ENCODE measurements around the gene NAT10. TPM values are rescaled to one million over a fixed set of nuclear protein-coding genes. Genes with fewer than 3 reads are reported as not detected.

The NAT10 gene
- total RNA-seq, 4 donors from 2014 or later: 19.9 to 27.2 (median 20.6) TPM

DNA sequence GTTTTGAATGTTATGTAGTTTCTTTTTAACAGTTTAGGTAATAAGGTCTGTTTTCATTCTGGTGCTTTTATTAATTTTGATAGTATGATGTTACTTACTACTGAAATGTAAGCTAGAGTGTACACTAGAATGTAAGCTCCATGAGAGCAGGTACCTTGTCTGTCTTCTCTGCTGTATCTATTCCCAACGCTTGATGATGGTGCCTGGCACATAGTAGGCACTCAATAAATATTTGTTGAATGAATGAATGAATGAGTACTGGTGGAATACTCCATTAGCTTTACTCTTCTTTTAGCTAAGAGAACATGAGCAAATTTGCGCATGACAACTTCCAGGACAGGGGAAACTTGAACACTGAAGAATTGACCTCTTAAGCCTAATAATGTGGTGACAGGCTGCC is 6.6 kb upstream of the NAT10 start:
- 94% methylated on average over 2 of the region's 2 CpGs for WGBS
- DNase-seq (ENCODE audit: extremely low spot score): no peak
- no peaks in the 10 kb centered on the region for H3K27me3 ChIP-seq
- TF ChIP-seq POLR2A (IDR thresholded peaks at IDR 0.05; ENCODE audit: low read depth) (no peak), POLR2AphosphoS5 (IDR thresholded peaks at IDR 0.05) (no peak), EP300 (IDR thresholded peaks at IDR 0.05) (no peak), CTCF (IDR thresholded peaks at IDR 0.05) (no peak)
- no peaks in the 10 kb centered on the region for H3K4me1 ChIP-seq
- H3K36me3 ChIP-seq: peaks cover 35 to 92% (median 72%) of the 10 kb centered on the region in 4 donors
- H3K9me3 ChIP-seq: no peaks in the 10 kb centered on the region
- no peak overlapping the region for H3K4me3 ChIP-seq
- intact Hi-C loops (cut with DNase I): no loop called here
- H3K27ac ChIP-seq (replicated peaks in 1 of 4): no peak overlapping the region

- Histone ChIP-seq H3K4me1 (peaks cover 19 to 31% (median 26%) of the 10 kb centered on the region in 4 donors), H3K27me3 (no peaks in the 10 kb centered on the region), H3K9me3 (no peaks in the 10 kb centered on the region), H3K36me3 (peaks cover 17 to 60% (median 37%) of the 10 kb centered on the region in 4 donors), H3K27ac (replicated peaks in 1 of 4) (peak overlapping the region; percentile 89 to 92 (median 90)), H3K4me3 (peak overlapping the region; percentile 66 to 95 (median 74))
- DNase-seq (ENCODE audit: extremely low spot score): no peak
- intact Hi-C loops (cut with DNase I): loop anchor here (2.0 to 10.0 kb wide), 3 partner anchors 52 to 330 kb away; partner anchors contain the start of gene CAT
- WGBS: 14% methylated on average over 6 of the region's 6 CpGs
- TF ChIP-seq EP300 (IDR thresholded peaks at IDR 0.05): no peak
- TF ChIP-seq POLR2A (IDR thresholded peaks at IDR 0.05; ENCODE audit: low read depth): no peak
- TF ChIP-seq POLR2AphosphoS5 (IDR thresholded peaks at IDR 0.05): no peak
- no peak for TF ChIP-seq CTCF (IDR thresholded peaks at IDR 0.05)
These were observed 750 bp upstream of the NAT10 start for GRCh38 chr11:34104680-34105078.

DNA sequence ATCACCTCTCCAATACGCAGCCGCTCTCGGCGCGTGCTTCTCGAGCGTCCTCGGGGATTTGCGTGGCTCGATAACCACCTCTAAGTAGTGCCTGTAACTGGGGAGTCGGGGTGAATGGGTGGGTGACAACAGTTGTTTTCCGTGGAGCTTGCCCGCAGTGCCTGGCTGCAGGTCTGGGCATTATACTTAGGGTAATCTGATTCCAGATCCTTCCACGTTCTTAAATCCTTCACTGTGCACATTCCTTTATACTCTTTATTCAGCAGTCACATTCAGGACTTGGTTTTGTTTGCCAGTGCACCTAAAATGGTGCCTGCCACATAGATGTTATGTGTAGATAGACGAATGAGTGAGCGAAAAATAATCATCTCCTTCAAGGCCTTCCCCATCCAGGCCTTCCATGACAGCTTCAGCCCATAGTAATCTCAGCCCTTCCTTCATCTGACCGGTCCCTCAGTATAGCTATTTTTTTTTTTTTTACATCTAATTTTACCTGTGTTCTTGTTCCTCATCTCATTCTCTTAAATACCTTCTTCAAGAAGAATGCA is 602 bp downstream of the NAT10 start:
- WGBS: 2% methylated on average over 16 of the region's 17 CpGs
- Histone ChIP-seq H3K9me3 (no peaks in the 10 kb centered on the region), H3K27me3 (no peaks in the 10 kb centered on the region), H3K4me1 (peaks cover 19 to 31% (median 26%) of the 10 kb centered on the region in 4 donors), H3K4me3 (peak overlapping the region; percentile 66 to 95 (median 74)), H3K27ac (replicated peaks in 1 of 4) (peak overlapping the region; percentile 89 to 92 (median 90)), H3K36me3 (peaks cover 22 to 60% (median 35%) of the 10 kb centered on the region in 4 donors)
- no peak for DNase-seq (ENCODE audit: extremely low spot score)
- intact Hi-C loops (cut with DNase I): loop anchor here (2.0 to 10.0 kb wide), 3 partner anchors 53 to 329 kb away; partner anchors contain the start of gene CAT
- TF ChIP-seq EP300 (IDR thresholded peaks at IDR 0.05): no peak
- no peak for TF ChIP-seq CTCF (IDR thresholded peaks at IDR 0.05)

DNA sequence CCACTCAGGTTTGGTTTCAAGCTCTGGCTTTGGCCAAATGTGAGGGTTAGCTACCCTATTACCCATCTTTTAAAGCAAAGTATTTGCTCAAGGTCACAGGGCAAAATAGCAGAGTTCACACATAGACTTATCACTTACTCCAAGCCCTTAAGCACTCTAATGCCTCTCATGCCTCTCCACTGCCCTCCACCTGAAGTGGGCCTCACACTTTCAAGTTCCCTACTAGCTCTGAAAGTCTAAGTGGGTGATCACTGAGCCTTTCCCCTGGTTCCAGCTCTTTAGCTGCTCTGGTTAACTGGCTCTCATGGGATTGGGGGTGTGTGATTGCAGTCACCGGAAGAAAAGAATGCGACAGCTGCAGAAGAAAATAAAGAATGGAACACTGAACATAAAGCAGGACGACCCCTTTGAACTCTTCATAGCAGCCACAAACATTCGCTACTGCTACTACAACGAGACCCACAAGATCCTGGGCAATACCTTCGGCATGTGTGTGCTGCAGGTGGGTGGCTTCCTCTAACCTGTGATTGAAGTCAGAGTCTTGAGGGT is 6.4 kb downstream of the NAT10 start:
- no peaks in the 10 kb centered on the region for H3K9me3 ChIP-seq
- TF ChIP-seq POLR2A (IDR thresholded peaks at IDR 0.05; ENCODE audit: low read depth) (no peak), CTCF (IDR thresholded peaks at IDR 0.05) (no peak), POLR2AphosphoS5 (IDR thresholded peaks at IDR 0.05) (no peak), EP300 (IDR thresholded peaks at IDR 0.05) (no peak)
- intact Hi-C loops (cut with DNase I): no loop called here
- no peak overlapping the region for H3K27ac ChIP-seq (replicated peaks in 1 of 4)
- peaks cover 4 to 15% (median 11%) of the 10 kb centered on the region in 4 donors for H3K4me1 ChIP-seq
- no peaks in the 10 kb centered on the region for H3K27me3 ChIP-seq
- no peak overlapping the region for H3K4me3 ChIP-seq
- H3K36me3 ChIP-seq: peaks cover 63 to 98% (median 87%) of the 10 kb centered on the region in 4 donors
- DNase-seq (ENCODE audit: extremely low spot score): no peak
- 87% methylated on average over 6 of the region's 6 CpGs for WGBS

Data from esophagus muscularis mucosa (tissue), 4 donors.